GM10266 (cell line): ENCODE results near the gene S100A16.

Experiments used
- DNase-seq: peaks from one replicate; pipeline ENCODE4 v3.0.0; 2012; ENCODE audit errors: extremely low spot score
- CTCF ChIP-seq: IDR thresholded peaks from 2 replicates; pipeline ENCODE4 v1.5.1; 2012; ENCODE audit warnings: mild to moderate bottlenecking, low read depth; ENCODE audit not compliant: control insufficient read depth, insufficient read depth; ENCODE audit errors: missing control alignments

Gene S100A16

DNA sequence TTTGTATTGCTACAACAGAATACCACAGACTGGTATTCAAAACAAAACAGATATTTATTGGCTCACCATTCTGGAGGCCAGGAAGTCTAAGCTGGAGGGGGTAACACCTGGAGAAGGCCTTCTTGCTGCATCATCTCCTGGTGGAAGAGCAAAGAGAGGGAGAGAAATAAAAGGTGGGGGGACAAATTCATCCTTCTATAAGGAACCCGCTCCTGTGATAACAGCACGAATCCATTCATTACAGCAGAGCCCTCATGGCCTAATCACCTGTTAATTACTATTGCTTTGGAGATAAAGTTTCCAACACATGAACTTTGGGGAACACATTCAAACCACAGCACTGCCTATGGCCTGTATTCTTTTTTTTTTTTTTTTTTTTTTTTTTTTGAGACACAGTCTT lies 52.7 kb downstream of the S100A16 start:
- no peak for TF ChIP-seq CTCF
- DNase-seq = no peak

- DNase-seq = no peak
- no peak for TF ChIP-seq CTCF
Measured at GRCh38 chr1:153557877-153558276, 55.1 kb downstream of the S100A16 start.
